ENCODE results near the gene SP140. TPM values are rescaled to one million over a fixed set of nuclear protein-coding genes. Genes with fewer than 3 reads are reported as not detected.

The SP140 gene
- total and polyA plus RNA-seq, 10 of the 15 experiments (the other 5 are each of a cell fraction or from before 2014, with no cell fraction given): 61.7 to 164 (median 90.7) TPM

GRCh38 chr2:230230496-230231200 is 5.1 kb downstream of the SP140 start (continued):
- TF ChIP-seq SMAD1 (IDR thresholded peaks at IDR 0.05; ENCODE audit: low read depth, partially characterized antibody): no peak
- no peak for TF ChIP-seq CUX1 (IDR thresholded peaks at IDR 0.05; ENCODE audit: insufficient replicate concordance, low read depth, low read length)
- peak; percentile 95 for TF ChIP-seq MLLT1 (IDR thresholded peaks at IDR 0.05)
- no peak for TF ChIP-seq YBX1 (IDR thresholded peaks at IDR 0.05)
- peak; percentile 84 for TF ChIP-seq ZNF217 (IDR thresholded peaks at IDR 0.05)
- TF ChIP-seq PAX5 (IDR thresholded peaks at IDR 0.05; ENCODE audit: borderline replicate concordance, low read depth, low read length): no peak
- TF ChIP-seq LARP7 (IDR thresholded peaks at IDR 0.05): no peak
- peak; percentile 97 for TF ChIP-seq CBX5 (IDR thresholded peaks at IDR 0.05; ENCODE audit: low read depth)
- no peak for TF ChIP-seq MTA3 (IDR thresholded peaks at IDR 0.05; ENCODE audit: borderline replicate concordance, low read length)
- peak; percentile 91 for TF ChIP-seq NBN (IDR thresholded peaks at IDR 0.05)
- TF ChIP-seq BCL11A (IDR thresholded peaks at IDR 0.05; ENCODE audit: low read depth, low read length): no peak
- TF ChIP-seq KDM1A (IDR thresholded peaks at IDR 0.05; ENCODE audit: borderline replicate concordance): no peak
- no peak for TF ChIP-seq POU2F2 (IDR thresholded peaks at IDR 0.05; ENCODE audit: borderline replicate concordance, low read depth, low read length)
- no peak for TF ChIP-seq CHD1 (IDR thresholded peaks at IDR 0.05; ENCODE audit: low read depth, low read length)
- no peak for TF ChIP-seq YY1 (IDR thresholded peaks at IDR 0.05; ENCODE audit: low read depth, low read length)
- no peak for TF ChIP-seq HDGF (IDR thresholded peaks at IDR 0.05)
- TF ChIP-seq DPF2 (IDR thresholded peaks at IDR 0.05): no peak
- no peak for TF ChIP-seq SMAD5 (IDR thresholded peaks at IDR 0.05; ENCODE audit: low read depth)
- no peak for TF ChIP-seq BACH1 (IDR thresholded peaks at IDR 0.05; ENCODE audit: borderline replicate concordance)
- TF ChIP-seq WRNIP1 (IDR thresholded peaks at IDR 0.05; ENCODE audit: borderline replicate concordance, low read depth, low read length): no peak
- no peak for TF ChIP-seq EZH2 (IDR thresholded peaks at IDR 0.05; ENCODE audit: borderline replicate concordance, control insufficient read depth, low read depth, low read length)
- TF ChIP-seq PML (IDR thresholded peaks at IDR 0.05; ENCODE audit: low read length): no peak
- TF ChIP-seq IKZF1 (conservative IDR thresholded peaks at IDR 0.05): no peak
- TF ChIP-seq EP300 (IDR thresholded peaks at IDR 0.05; ENCODE audit: borderline replicate concordance in 1 of 2, control insufficient read depth in 1 of 2, low read depth in 2 of 2, low read length in 2 of 2): no peak
- no peak for TF ChIP-seq CHD4 (IDR thresholded peaks at IDR 0.05)
- TF ChIP-seq POLR2AphosphoS5 (IDR thresholded peaks at IDR 0.05; ENCODE audit: low read length): no peak
- no peak for TF ChIP-seq MXI1 (IDR thresholded peaks at IDR 0.05; ENCODE audit: low read depth, low read length)

All from GM12878 (cell line).